HEK293 (cell line): Measurements from ENCODE around the gene SPG11.

Source experiments
- CTCF ChIA-PET: fragments of 350-600 bp; formaldehyde crosslinking; extraction: SDS; loops from one replicate; lab custom pipeline; 2021; ENCODE audit warnings: antibody characterized with exemption; lab: Yijun Ruan, JAX
- POLR2A ChIA-PET: fragments of 300-600 bp; formaldehyde crosslinking; extraction: SDS; loops from one replicate; lab custom pipeline; 2020; ENCODE audit warnings: antibody characterized with exemption, inconsistent platforms; lab: Yijun Ruan, JAX
- H3K27ac ChIP-seq: fragments of 200-500 bp; sonication (Bioruptor generic); 2 replicates; pipeline ENCODE4 v1.5.1; 2014; ENCODE audit warnings: low read depth, low read length, control low read depth, inconsistent platforms; ENCODE audit errors: extremely low read depth
- H3K36me3 ChIP-seq, 2 experiments: fragments of 200-500 bp in 1 of 2; sonication (Bioruptor generic) in 1 of 2; 1 replicate in 1 of 2; 2 replicates in 1 of 2; pipeline ENCODE4 v1.5.1; 2014 to 2017; ENCODE audit warnings: inconsistent platforms in 2 of 2, low read length in 2 of 2; ENCODE audit not compliant: control insufficient read depth in 2 of 2, insufficient read depth in 1 of 2
- H3K4me1 ChIP-seq: fragments of 200-500 bp; sonication (Bioruptor generic); 2 replicates; pipeline ENCODE4 v1.5.1; 2014; ENCODE audit warnings: mild to moderate bottlenecking, low read length, inconsistent platforms; ENCODE audit not compliant: control insufficient read depth, insufficient read depth
- H3K4me3 ChIP-seq: 2 replicates; pipeline ENCODE4 v1.5.1; 2011; ENCODE audit warnings: low read depth, mild to moderate bottlenecking, control low read depth, low read length, moderate library complexity
- H3K9me3 ChIP-seq: fragments of 200-500 bp; sonication (Bioruptor generic); 2 replicates; pipeline ENCODE4 v1.5.1; 2014; ENCODE audit warnings: low read depth, low read length, inconsistent platforms; ENCODE audit not compliant: control insufficient read depth, insufficient read depth
- KLF1 ChIP-seq: fragments of 450-650 bp; formaldehyde crosslinking; IDR thresholded peaks from 2 replicates; pipeline ENCODE4 v1.5.1; 2016; ENCODE audit warnings: missing biosample characterization, missing genetic modification characterization
- KLF16 ChIP-seq: fragments of 450-650 bp; formaldehyde crosslinking; IDR thresholded peaks from 2 replicates; pipeline ENCODE4 v1.5.1; 2017; ENCODE audit warnings: missing biosample characterization, missing genetic modification characterization
- KLF9 ChIP-seq: fragments of 450-650 bp; formaldehyde crosslinking; IDR thresholded peaks from 2 replicates; pipeline ENCODE4 v1.5.1; 2016; ENCODE audit warnings: missing biosample characterization, missing genetic modification characterization, low read depth
- ZFP37 ChIP-seq: fragments of 450-650 bp; formaldehyde crosslinking; IDR thresholded peaks from 2 replicates; pipeline ENCODE4 v1.5.1; 2016; ENCODE audit warnings: missing biosample characterization, missing genetic modification characterization
- ZFP69B ChIP-seq: fragments of 450-650 bp; formaldehyde crosslinking; IDR thresholded peaks from 2 replicates; pipeline ENCODE4 v1.5.1; 2016; ENCODE audit warnings: missing biosample characterization, missing genetic modification characterization
- ZNF202 ChIP-seq: fragments of 450-650 bp; formaldehyde crosslinking; IDR thresholded peaks from 2 replicates; pipeline ENCODE4 v1.5.1; 2016; ENCODE audit warnings: missing biosample characterization, missing genetic modification characterization, borderline replicate concordance
- ZNF239 ChIP-seq: fragments of 450-650 bp; formaldehyde crosslinking; IDR thresholded peaks from 2 replicates; pipeline ENCODE4 v1.5.1; 2016; ENCODE audit warnings: missing biosample characterization, missing genetic modification characterization
- ZNF302 ChIP-seq: fragments of 450-650 bp; formaldehyde crosslinking; IDR thresholded peaks from 2 replicates; pipeline ENCODE4 v1.5.1; 2016; ENCODE audit warnings: missing biosample characterization, missing genetic modification characterization, low read depth
- ZNF324 ChIP-seq: fragments of 450-650 bp; formaldehyde crosslinking; IDR thresholded peaks from 2 replicates; pipeline ENCODE4 v1.5.1; 2016; ENCODE audit warnings: missing biosample characterization, missing genetic modification characterization
- ZNF391 ChIP-seq: fragments of 450-650 bp; formaldehyde crosslinking; IDR thresholded peaks from 2 replicates; pipeline ENCODE4 v1.5.1; 2016; ENCODE audit warnings: low read depth, missing biosample characterization, missing genetic modification characterization, borderline replicate concordance
- ZNF394 ChIP-seq: fragments of 450-650 bp; formaldehyde crosslinking; IDR thresholded peaks from 2 replicates; pipeline ENCODE4 v1.5.1; 2016; ENCODE audit warnings: missing biosample characterization, missing genetic modification characterization, mild to moderate bottlenecking, moderate library complexity, borderline replicate concordance
- ZNF530 ChIP-seq: fragments of 450-650 bp; formaldehyde crosslinking; IDR thresholded peaks from 2 replicates; pipeline ENCODE4 v1.5.1; 2016; ENCODE audit warnings: low read depth, missing biosample characterization, missing genetic modification characterization
- ZNF610 ChIP-seq: fragments of 450-650 bp; formaldehyde crosslinking; IDR thresholded peaks from 2 replicates; pipeline ENCODE4 v1.5.1; 2016; ENCODE audit warnings: missing biosample characterization, missing genetic modification characterization, borderline replicate concordance
- ZNF621 ChIP-seq: fragments of 450-650 bp; formaldehyde crosslinking; IDR thresholded peaks from 2 replicates; pipeline ENCODE4 v1.5.1; 2017; ENCODE audit warnings: missing biosample characterization, missing genetic modification characterization
- ZNF626 ChIP-seq: fragments of 450-650 bp; sonication (Bioruptor Pico); formaldehyde crosslinking; IDR thresholded peaks from 2 replicates; pipeline ENCODE4 v1.5.1; 2018; ENCODE audit warnings: missing biosample characterization, missing genetic modification characterization, inconsistent platforms
- ZNF677 ChIP-seq: fragments of 450-650 bp; IDR thresholded peaks from 2 replicates; pipeline ENCODE4 v1.5.0; 2018; ENCODE audit warnings: missing biosample characterization, mild to moderate bottlenecking, missing genetic modification characterization, moderate library complexity
- ZNF701 ChIP-seq: fragments of 450-650 bp; formaldehyde crosslinking; IDR thresholded peaks from 2 replicates; pipeline ENCODE4 v1.5.1; 2016; ENCODE audit warnings: missing biosample characterization, missing genetic modification characterization
- ZNF777 ChIP-seq: fragments of 450-650 bp; formaldehyde crosslinking; IDR thresholded peaks from 2 replicates; pipeline ENCODE4 v1.5.1; 2017; ENCODE audit warnings: missing biosample characterization, missing genetic modification characterization, borderline replicate concordance
- ZNF792 ChIP-seq: fragments of 450-650 bp; formaldehyde crosslinking; IDR thresholded peaks from 2 replicates; pipeline ENCODE4 v1.5.1; 2016; ENCODE audit warnings: missing biosample characterization, missing genetic modification characterization
- ZNF843 ChIP-seq: fragments of 450-650 bp; formaldehyde crosslinking; IDR thresholded peaks from 2 replicates; pipeline ENCODE4 v1.5.1; 2016; ENCODE audit warnings: missing biosample characterization, missing genetic modification characterization
- TF ChIP-seq, protein P1 (sequence below): fragments of 450-650 bp; formaldehyde crosslinking; IDR thresholded peaks from 2 replicates; pipeline ENCODE4 v1.5.1; 2016; ENCODE audit warnings: missing biosample characterization, missing genetic modification characterization, low read depth
- TF ChIP-seq, protein P2 (sequence below): fragments of 450-650 bp; formaldehyde crosslinking; IDR thresholded peaks from 2 replicates; pipeline ENCODE4 v1.5.1; 2016; ENCODE audit warnings: missing biosample characterization, missing genetic modification characterization
- TF ChIP-seq, protein P3 (sequence below): fragments of 450-650 bp; formaldehyde crosslinking; optimal IDR thresholded peaks from 2 replicates; pipeline ENCODE3; 2016; ENCODE audit warnings: missing biosample characterization, mild to moderate bottlenecking, missing genetic modification characterization

The SPG11 gene

DNA sequence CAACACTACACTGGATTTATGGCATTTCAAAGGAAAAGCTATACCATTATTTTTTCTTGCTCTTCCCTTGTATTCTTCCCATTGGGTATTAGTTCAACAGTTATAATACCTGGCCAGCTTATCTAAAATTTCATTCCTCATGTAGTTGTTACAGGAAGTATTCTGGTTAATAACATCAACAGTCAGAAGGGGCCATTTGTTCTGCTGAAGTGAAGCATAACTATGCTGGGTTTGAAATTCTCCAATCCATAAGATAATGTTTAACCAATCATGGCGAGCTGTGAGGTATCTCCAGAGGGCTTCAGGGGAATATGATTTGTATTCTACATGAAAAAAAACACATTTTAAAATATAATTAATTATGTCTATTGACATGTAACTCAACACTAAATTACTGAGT lies 43.4 kb downstream of the SPG11 start:
- TF ChIP-seq ZNF777 (tag by site-specific recombination) (no peak), KLF1 (tag by site-specific recombination) (no peak), ZNF701 (tag by site-specific recombination) (no peak), ZNF677 (tag by site-specific recombination) (no peak), ZNF239 (tag by site-specific recombination) (no peak), ZFP37 (tag by site-specific recombination) (no peak), ZNF391 (tag by site-specific recombination) (no peak), ZNF202 (tag by site-specific recombination) (no peak), ZNF324 (tag by site-specific recombination) (no peak), ZNF302 (tag by site-specific recombination) (no peak), ZNF792 (tag by site-specific recombination) (no peak), ZNF394 (tag by site-specific recombination) (no peak), ZNF610 (tag by site-specific recombination) (no peak), ZNF530 (tag by site-specific recombination) (no peak), ZNF621 (tag by site-specific recombination) (no peak)
- TF ChIP-seq, protein P1, sequence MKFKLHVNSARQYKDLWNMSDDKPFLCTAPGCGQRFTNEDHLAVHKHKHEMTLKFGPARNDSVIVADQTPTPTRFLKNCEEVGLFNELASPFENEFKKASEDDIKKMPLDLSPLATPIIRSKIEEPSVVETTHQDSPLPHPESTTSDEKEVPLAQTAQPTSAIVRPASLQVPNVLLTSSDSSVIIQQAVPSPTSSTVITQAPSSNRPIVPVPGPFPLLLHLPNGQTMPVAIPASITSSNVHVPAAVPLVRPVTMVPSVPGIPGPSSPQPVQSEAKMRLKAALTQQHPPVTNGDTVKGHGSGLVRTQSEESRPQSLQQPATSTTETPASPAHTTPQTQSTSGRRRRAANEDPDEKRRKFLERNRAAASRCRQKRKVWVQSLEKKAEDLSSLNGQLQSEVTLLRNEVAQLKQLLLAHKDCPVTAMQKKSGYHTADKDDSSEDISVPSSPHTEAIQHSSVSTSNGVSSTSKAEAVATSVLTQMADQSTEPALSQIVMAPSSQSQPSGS (tag by site-specific recombination): no peak
- TF ChIP-seq, protein P2, sequence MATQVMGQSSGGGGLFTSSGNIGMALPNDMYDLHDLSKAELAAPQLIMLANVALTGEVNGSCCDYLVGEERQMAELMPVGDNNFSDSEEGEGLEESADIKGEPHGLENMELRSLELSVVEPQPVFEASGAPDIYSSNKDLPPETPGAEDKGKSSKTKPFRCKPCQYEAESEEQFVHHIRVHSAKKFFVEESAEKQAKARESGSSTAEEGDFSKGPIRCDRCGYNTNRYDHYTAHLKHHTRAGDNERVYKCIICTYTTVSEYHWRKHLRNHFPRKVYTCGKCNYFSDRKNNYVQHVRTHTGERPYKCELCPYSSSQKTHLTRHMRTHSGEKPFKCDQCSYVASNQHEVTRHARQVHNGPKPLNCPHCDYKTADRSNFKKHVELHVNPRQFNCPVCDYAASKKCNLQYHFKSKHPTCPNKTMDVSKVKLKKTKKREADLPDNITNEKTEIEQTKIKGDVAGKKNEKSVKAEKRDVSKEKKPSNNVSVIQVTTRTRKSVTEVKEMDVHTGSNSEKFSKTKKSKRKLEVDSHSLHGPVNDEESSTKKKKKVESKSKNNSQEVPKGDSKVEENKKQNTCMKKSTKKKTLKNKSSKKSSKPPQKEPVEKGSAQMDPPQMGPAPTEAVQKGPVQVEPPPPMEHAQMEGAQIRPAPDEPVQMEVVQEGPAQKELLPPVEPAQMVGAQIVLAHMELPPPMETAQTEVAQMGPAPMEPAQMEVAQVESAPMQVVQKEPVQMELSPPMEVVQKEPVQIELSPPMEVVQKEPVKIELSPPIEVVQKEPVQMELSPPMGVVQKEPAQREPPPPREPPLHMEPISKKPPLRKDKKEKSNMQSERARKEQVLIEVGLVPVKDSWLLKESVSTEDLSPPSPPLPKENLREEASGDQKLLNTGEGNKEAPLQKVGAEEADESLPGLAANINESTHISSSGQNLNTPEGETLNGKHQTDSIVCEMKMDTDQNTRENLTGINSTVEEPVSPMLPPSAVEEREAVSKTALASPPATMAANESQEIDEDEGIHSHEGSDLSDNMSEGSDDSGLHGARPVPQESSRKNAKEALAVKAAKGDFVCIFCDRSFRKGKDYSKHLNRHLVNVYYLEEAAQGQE (tag by site-specific recombination): no peak
- TF ChIP-seq, protein P3, sequence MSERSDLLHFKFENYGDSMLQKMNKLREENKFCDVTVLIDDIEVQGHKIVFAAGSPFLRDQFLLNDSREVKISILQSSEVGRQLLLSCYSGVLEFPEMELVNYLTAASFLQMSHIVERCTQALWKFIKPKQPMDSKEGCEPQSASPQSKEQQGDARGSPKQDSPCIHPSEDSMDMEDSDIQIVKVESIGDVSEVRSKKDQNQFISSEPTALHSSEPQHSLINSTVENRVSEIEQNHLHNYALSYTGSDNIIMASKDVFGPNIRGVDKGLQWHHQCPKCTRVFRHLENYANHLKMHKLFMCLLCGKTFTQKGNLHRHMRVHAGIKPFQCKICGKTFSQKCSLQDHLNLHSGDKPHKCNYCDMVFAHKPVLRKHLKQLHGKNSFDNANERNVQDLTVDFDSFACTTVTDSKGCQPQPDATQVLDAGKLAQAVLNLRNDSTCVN: no peak
- Histone ChIP-seq H3K9me3 (no peaks in the 10 kb centered on the region), H3K4me1 (no peaks in the 10 kb centered on the region), H3K36me3 (peaks cover 9 to 46% of the 10 kb centered on the region in 2 experiments), H3K27ac (no peak overlapping the region), H3K4me3 (no peak overlapping the region)
- ChIA-PET CTCF (interaction anchor here (0.8 kb wide), 1 partner anchor 11 kb away, joined by 3 read pairs; no protein-coding TSS in a partner anchor), POLR2A (no interaction called here)

DNA sequence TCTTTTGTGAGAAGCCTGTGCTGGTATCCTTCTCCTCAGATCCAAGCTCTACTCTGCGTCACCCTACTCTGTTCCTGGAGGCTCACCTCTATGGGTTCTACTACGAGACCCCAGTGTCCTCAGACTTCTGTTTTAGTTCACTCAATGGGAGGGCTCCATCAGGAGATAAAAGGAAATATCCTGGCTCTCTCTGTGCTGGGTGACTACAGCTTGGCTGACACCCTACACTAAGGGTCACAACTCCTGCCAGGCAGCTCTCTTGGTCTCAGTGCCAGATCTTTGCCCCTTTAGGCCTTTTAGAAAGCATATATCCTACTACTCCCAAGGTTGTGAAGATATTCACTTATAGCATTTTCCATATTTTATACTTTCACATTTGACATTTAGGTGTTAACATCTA lies 46.5 kb downstream of the SPG11 start:
- peaks cover 18 to 59% of the 10 kb centered on the region in 2 experiments for H3K36me3 ChIP-seq
- CTCF ChIA-PET: interaction anchor here (0.6 kb wide), 1 partner anchor 24 kb away, joined by 3 read pairs; no protein-coding TSS in a partner anchor

More for the DNA sequence above, 46.5 kb downstream of the SPG11 start:
- POLR2A ChIA-PET: no interaction called here
- no peak overlapping the region for H3K27ac ChIP-seq
- no peaks in the 10 kb centered on the region for H3K9me3 ChIP-seq
- no peak overlapping the region for H3K4me3 ChIP-seq
- TF ChIP-seq ZNF626: no peak
- TF ChIP-seq KLF16 (tag by site-specific recombination): no peak
- no peak for TF ChIP-seq KLF9 (tag by site-specific recombination)
- no peak for TF ChIP-seq KLF1 (tag by site-specific recombination)
- TF ChIP-seq ZNF843 (tag by site-specific recombination): no peak
- TF ChIP-seq, protein P2 (tag by site-specific recombination): no peak
- TF ChIP-seq ZFP69B (tag by site-specific recombination): no peak
- H3K4me1 ChIP-seq: no peaks in the 10 kb centered on the region
